ENCODE measurements around the gene PUSL1. TPM values are rescaled to one million over a fixed set of nuclear protein-coding genes. Genes with fewer than 3 reads are reported as not detected.
A peak's percentile ranks its signal among the peaks of the same experiment; 100 is the strongest.

Gene PUSL1
- total RNA-seq, 2 donors from 2014 or later: 21.7 to 23.8 TPM

DNA sequence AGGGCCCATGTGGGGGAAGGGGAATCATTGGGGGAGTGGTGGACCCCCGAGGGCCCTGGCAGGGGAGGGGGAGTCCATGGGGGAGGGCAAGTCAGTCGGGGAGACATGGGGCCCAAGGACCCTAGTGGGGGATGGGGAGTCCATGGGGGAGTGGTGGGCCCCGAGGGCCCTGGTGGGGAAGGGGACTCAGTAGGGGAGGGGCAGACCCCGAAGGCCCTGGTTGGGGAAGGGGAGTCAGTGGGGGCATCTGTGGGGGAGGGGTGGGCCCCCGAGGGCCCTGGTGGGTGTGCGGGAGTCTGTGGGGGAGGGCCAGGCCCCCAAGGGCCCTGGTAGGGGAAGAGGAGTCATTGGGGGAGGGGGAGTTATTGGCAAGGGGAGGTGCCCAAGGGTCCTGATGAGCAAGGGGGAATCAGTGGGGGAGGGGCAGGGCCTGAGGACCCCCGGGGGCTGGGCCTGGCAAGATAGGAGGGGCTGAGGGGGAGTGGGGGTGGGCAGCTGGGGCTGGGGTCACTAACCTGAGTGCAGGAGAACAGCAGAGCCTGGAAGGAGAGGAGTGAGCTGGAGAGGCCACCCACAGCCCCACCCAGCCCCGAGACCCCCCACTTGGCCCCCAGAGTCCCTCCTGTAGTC, 47.9 kb downstream of the PUSL1 start:
- WGBS, 2 experiments (ENCODE audit: insufficient coverage in 1 of 2, insufficient read length in 1 of 2): 94 to 100% methylated on average over 1 to 8 of the region's 8 CpGs
- H3K4me3 ChIP-seq (ENCODE audit: low read length): peak overlapping the region; percentile 81
- H3K27me3 ChIP-seq (ENCODE audit: control insufficient read depth, insufficient read depth, low read length, poor library complexity, severe bottlenecking): no peaks in the 10 kb centered on the region
- Mint-ChIP-seq H3K4me3 (no peak overlapping the region), H3K27ac (no peak overlapping the region), H3K36me3 (ENCODE audit: low read depth) (no peaks in the 10 kb centered on the region), H3K27me3 (ENCODE audit: insufficient read depth) (peaks cover 10% of the 10 kb centered on the region), H3K9me3 (no peaks in the 10 kb centered on the region), H3K4me1 (peaks cover 21% of the 10 kb centered on the region)
- no peak overlapping the region for H3K9ac ChIP-seq (ENCODE audit: extremely low read depth, low read length, poor library complexity, severe bottlenecking)
- TF ChIP-seq CTCF (conservative IDR thresholded peaks at IDR 0.05): no peak
- no peak for DNase-seq
- H3K4me1 ChIP-seq (ENCODE audit: control insufficient read depth, insufficient read depth, low read length): peaks cover 6% of the 10 kb centered on the region
- no peak overlapping the region for H3K27ac ChIP-seq (ENCODE audit: low read depth, low read length)
- H3K36me3 ChIP-seq (ENCODE audit: control insufficient read depth, insufficient read depth, low read length): peaks cover 7% of the 10 kb centered on the region
- H3K9me3 ChIP-seq (ENCODE audit: control insufficient read depth, low read length): no peaks in the 10 kb centered on the region

DNA sequence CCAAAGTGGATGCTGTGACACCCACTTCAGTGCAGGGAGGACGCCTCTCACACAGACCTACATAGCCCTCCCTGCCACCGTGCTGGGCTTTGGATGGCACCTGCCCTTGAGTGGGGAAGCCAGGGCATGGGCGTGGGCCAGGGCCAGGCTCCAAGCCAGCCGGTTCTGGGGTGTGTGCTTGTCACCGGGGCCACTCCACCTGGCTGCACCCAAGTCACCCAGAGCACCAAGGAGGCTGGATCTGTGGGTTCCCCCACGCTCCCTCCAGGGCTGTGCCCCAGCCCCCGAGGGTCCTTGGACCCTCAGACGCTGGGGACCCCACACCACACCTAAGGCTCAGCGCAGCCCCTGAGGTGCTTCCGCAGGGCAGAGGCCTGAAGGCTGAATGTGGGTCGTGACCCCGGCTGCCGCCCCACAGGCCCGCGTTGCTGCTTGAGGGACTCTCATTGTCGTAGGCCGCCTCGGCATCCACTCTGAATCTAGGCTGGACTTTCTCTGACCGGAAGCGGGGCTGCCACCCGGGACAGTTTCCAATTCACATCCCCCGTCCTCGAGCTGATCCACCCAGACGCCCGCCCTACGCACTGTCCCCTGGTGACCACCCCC, 48.5 kb downstream of the PUSL1 start:
- Mint-ChIP-seq H3K27ac (no peak overlapping the region), H3K36me3 (ENCODE audit: low read depth) (no peaks in the 10 kb centered on the region), H3K4me1 (peaks cover 24% of the 10 kb centered on the region), H3K9me3 (no peaks in the 10 kb centered on the region), H3K4me3 (peak overlapping the region; percentile 54), H3K27me3 (ENCODE audit: insufficient read depth) (peaks cover 10% of the 10 kb centered on the region)
- Histone ChIP-seq H3K4me3 (ENCODE audit: low read length) (peak overlapping the region; percentile 81), H3K9me3 (ENCODE audit: control insufficient read depth, low read length) (no peaks in the 10 kb centered on the region), H3K27me3 (ENCODE audit: control insufficient read depth, insufficient read depth, low read length, poor library complexity, severe bottlenecking) (no peaks in the 10 kb centered on the region), H3K9ac (ENCODE audit: extremely low read depth, low read length, poor library complexity, severe bottlenecking) (no peak overlapping the region), H3K4me1 (ENCODE audit: control insufficient read depth, insufficient read depth, low read length) (peaks cover 6% of the 10 kb centered on the region), H3K36me3 (ENCODE audit: control insufficient read depth, insufficient read depth, low read length) (peaks cover 7% of the 10 kb centered on the region), H3K27ac (ENCODE audit: low read depth, low read length) (peak overlapping the region; percentile 94)
- peak; percentile 55 for DNase-seq
- WGBS, 2 experiments (ENCODE audit: insufficient coverage in 1 of 2, insufficient read length in 1 of 2): 75 to 89% methylated on average over 13 to 26 of the region's 26 CpGs
- TF ChIP-seq CTCF (conservative IDR thresholded peaks at IDR 0.05): no peak

- Mint-ChIP-seq H3K4me3 (peak overlapping the region; percentile 54), H3K27ac (peak overlapping the region; percentile 88), H3K36me3 (ENCODE audit: low read depth) (no peaks in the 10 kb centered on the region), H3K27me3 (ENCODE audit: insufficient read depth) (peaks cover 14% of the 10 kb centered on the region), H3K9me3 (no peaks in the 10 kb centered on the region), H3K4me1 (peaks cover 20% of the 10 kb centered on the region)
- no peaks in the 10 kb centered on the region for H3K9me3 ChIP-seq (ENCODE audit: control insufficient read depth, low read length)
- TF ChIP-seq CTCF (conservative IDR thresholded peaks at IDR 0.05): no peak
- peak overlapping the region; percentile 81 for H3K4me3 ChIP-seq (ENCODE audit: low read length)
- no peaks in the 10 kb centered on the region for H3K27me3 ChIP-seq (ENCODE audit: control insufficient read depth, insufficient read depth, low read length, poor library complexity, severe bottlenecking)
- WGBS, 2 experiments (ENCODE audit: insufficient coverage in 1 of 2, insufficient read length in 1 of 2): 12 to 35% methylated on average over 4 to 17 of the region's 18 CpGs
- H3K9ac ChIP-seq (ENCODE audit: extremely low read depth, low read length, poor library complexity, severe bottlenecking): peak overlapping the region; percentile 91
- H3K27ac ChIP-seq (ENCODE audit: low read depth, low read length): peak overlapping the region; percentile 94
- peaks cover 6% of the 10 kb centered on the region for H3K4me1 ChIP-seq (ENCODE audit: control insufficient read depth, insufficient read depth, low read length)
- peaks cover 1% of the 10 kb centered on the region for H3K36me3 ChIP-seq (ENCODE audit: control insufficient read depth, insufficient read depth, low read length)
- peak; percentile 69 for DNase-seq
Measured at GRCh38 chr1:1357871-1358432, 49.6 kb downstream of the PUSL1 start.
